NCI-H82 (cell line): ENCODE data around the gene IGF1R.

Experiments
- DNase-seq: peaks from one replicate; lab custom pipeline; 2025; lab: John Stamatoyannopoulos, UW

Gene IGF1R

GRCh38 chr15:98775498-98776230 lies 127.3 kb downstream of the IGF1R start:
- no peak for DNase-seq

- no peak for DNase-seq
Measured at GRCh38 chr15:98776607-98777281, 128.4 kb downstream of the IGF1R start.

- no peak for DNase-seq
Measured at GRCh38 chr15:98777426-98777825, 129.1 kb downstream of the IGF1R start.

GRCh38 chr15:98778263-98778959 lies 130.1 kb downstream of the IGF1R start:
- no peak for DNase-seq

- no peak for DNase-seq
Measured at GRCh38 chr15:98778960-98779359, 130.6 kb downstream of the IGF1R start.

DNA sequence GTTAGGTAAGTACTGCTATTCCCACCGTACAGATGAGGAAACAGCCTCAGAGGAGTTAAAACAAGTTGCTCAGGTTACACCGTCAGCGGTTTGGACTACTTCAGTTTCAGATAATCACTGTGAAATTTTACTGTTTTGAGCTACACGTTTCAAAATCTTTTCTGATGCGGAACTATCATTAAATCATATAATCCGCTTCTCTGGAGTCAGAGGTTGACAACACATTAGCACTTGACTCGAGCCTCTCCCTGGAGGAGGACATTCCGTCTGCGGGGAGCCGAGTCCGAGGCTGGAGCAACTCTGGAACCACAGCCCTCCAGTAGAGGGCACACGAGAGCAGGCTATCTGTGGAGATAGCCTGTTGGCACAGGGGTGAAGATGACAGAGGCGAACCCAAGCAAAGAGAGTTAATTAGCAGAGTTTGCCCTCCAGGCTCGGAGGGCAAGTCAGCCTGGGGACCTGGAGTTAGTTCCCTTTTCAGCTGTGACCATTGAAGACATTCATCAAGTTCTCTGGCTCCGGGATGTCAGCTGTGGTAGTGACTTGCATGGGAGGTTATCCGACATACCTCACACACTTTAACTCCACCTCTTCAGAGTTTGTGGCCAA lies 131.2 kb downstream of the IGF1R start:
- DNase-seq: peak; percentile 89

GRCh38 chr15:98781838-98782237 lies 133.5 kb downstream of the IGF1R start:
- DNase-seq: no peak

DNA sequence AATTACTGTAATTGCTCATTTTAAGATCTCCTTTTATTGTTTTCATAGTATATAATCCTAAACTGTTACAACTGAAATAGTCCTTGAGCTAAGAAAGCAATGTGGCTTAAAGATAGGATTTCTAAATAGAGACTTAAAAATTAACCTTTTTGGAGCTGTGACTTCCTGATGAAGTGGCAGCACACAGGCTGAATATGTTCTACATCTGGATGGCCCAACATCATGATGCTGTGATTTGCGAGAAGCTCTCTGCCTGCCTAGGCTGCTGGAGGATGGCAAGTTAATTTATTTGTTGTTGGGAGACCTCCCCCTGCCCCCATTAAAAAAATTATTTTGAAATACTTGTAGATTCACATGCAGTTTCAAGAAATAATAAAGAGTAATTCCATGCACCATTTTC lies 134.5 kb downstream of the IGF1R start:
- no peak for DNase-seq

DNA sequence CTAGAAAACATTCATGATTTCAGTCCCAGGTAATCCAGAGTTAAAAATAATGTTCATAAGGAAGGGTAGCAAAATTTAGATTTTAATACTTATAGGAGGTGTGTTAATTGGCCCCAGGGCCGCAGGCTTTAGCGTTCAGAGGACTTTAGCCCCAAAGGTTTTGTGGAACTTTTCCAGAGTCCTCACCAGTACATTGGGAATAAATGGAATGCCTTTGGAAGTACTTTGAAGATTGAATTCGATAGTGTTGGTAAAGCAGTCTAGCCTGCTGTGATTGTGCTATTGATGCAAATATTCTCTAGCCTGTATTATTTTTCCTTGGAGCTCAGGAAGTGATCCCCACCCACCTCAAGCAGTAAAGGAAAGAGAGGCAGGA lies 137.1 kb downstream of the IGF1R start:
- no peak for DNase-seq

GRCh38 chr15:98785807-98786621 lies 137.7 kb downstream of the IGF1R start:
- DNase-seq: peak; percentile 99

DNA sequence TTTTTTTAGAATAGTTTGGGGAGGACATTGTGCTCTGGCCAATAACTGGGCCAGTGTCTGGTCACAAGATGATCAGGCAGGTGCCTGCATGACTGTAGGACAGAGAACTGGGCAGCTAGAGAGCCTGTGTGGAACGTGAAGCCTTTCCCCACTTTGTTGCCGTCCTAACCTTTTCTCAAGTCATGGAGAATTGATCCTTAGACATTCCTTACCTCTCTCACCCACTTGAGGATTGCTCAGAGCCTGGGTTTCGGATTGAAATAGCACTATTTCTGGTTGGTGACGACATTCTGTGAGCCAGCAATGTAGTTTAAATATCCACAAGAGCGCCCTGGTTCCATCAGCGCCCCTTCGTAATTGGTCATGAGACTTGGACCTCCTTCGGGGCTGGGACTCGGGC lies 138.4 kb downstream of the IGF1R start:
- no peak for DNase-seq

GRCh38 chr15:98787194-98787593 lies 138.9 kb downstream of the IGF1R start:
- peak; percentile 44 for DNase-seq

DNA sequence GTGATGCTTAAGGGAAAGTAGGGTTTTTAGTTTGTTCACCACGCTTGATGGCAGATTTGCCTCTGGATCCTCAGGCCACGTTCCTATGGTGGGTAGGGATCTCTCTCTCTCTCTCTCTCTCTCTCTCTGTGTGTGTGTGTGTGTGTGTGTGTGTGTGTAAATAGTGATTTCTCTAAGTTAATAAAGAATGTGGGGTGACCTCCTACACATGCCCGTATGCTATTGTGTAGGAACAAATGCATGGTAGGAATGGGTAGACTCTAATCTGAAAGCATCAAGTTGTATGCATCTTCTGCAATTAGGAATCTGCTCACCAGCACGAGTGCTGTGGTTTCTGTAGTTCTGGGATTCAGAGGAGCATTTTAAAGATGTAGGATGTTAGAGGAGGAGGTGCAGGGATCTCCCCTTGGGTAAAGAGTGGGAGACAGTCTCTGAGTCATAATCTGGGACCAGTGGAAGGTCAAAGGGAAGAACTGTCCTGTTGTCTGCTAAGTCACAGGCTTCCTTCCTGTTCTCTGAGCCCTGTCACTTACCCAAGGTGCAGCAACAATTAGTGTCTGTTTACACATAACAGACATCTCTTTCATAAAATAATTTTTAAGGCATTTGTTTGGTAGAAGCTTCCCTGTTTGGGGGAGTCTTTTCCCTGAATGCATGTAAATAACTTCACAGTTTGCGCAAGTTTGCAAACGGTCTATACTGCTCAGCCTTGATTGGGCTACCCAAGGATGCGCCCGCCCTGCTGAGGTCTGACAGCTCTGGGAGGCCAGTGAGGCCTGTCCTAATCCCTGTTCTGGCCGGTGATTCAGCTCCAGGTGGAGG lies 139.8 kb downstream of the IGF1R start:
- no peak for DNase-seq

DNA sequence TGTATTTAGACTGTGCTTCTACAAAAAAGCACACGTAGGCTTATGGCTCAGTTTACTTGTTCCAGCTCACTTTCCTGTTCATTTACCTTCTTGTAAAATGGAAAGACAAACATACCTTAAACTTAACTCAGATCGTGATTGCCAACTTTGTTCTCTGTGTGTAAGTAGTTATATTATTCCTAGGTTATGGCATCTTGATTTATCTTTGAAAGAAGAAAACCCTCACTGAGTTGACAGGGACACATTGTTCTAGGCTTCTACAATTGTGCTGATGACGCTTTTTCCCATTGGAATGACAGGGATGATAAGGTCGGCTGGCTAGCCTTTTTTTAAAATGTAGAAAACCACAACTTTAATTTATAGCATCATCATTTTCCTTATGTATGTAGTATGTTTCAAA lies 140.7 kb downstream of the IGF1R start:
- DNase-seq: no peak

DNA sequence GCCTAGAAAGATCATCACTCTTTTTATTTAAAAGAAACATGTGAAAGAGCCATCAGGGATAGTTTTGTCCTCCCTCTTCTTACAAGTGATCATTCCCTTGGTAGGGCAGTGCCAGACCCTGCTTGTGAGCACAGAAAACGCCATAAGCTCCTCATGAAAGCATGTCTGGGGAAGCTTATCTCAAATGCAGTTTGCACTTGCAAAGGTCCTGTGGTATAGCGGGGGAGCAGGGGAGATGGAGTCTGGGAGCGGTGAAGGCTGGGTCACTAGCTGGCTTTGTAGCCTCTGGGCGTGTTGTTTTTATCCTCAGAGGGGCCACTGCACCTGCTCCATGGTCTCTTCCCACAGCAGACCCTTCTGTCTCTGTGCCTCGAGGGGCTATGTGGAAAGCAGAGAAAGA lies 141.9 kb downstream of the IGF1R start:
- no peak for DNase-seq

GRCh38 chr15:98791046-98791701 lies 142.8 kb downstream of the IGF1R start:
- no peak for DNase-seq

DNA sequence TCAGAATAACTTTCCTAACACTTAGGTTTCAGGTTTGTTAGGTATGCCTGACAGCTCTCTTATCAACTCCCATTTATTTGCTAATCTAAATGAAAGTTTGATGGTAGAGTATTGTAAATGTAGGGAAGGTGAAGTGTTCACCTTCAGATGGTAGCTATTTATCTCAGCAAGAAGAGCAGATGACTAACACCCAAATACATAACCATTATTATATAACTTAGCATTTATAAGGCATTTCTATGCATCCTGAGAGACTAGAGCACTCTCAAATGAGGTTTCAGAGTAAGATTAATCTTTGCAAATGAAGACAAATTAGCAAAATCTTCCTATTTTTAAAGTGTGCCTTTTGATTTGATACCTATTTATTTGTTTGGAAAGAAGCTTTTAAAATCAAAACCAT lies 143.8 kb downstream of the IGF1R start:
- DNase-seq: no peak

DNA sequence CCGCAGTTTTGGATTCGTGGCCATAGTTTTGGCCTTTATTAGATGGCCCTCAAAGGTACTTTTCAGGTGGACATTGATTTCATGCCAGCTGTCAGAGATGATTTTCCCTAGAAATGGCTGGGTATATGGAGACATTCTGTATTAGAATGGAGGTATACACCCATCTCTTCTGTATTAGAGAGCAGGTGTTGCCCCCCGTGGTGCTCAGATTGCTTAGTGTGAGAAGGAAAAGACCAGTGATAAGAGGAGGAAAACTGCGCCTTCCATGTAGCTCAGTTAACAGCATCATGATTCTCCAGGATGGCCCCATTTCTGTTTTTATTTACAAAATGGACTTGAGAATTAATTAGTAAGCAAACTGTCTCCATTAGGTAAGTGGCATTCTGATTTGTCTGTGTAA lies 145.9 kb downstream of the IGF1R start:
- no peak for DNase-seq

DNA sequence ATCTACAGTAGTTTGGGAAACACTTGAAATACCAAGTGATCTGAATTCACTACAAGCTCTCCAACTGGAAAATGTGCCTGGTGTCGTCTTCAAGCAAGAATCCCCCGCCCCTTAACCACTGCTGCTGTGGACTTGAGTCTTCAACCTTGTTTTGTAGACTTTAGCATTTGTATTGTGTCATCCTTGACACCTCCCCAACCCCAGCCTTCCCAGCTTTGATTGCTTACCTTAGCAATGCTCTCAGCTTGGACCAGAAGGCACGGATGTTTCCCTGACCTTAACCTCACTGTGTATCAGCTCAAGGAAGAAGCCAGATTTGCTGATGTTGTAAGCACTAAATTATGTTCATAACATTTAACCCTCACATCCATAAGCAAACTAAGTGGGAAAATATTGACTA lies 146.4 kb downstream of the IGF1R start:
- no peak for DNase-seq

GRCh38 chr15:98795980-98796379 lies 147.6 kb downstream of the IGF1R start:
- peak; percentile 21 for DNase-seq
